PC-9 (cell line): ENCODE measurements around the gene HOXB3. TPM values are rescaled to one million over a fixed set of nuclear protein-coding genes. Genes with fewer than 3 reads are reported as not detected.

Experiments used
- BruUV-seq: library from RNA; stranded (reverse); fragments of 400-500 nt; replicated peaks from 2 replicates; lab custom pipeline; 2021; lab: Mats Ljungman, UMichigan
- CTCF ChIA-PET: fragments of 300-600 bp; sonication (Branson Sonifier 250); formaldehyde crosslinking; loops from one replicate; lab custom pipeline; 2022; ENCODE audit warnings: antibody characterized with exemption; lab: Charles Lee
- POLR2A ChIA-PET: fragments of 300-600 bp; sonication (Branson Sonifier 250); formaldehyde crosslinking; loops from one replicate; lab custom pipeline; 2022; ENCODE audit warnings: antibody characterized with exemption; ENCODE audit not compliant: unreplicated experiment; lab: Charles Lee
- DNase-seq, 2 experiments: peaks; one replicate each; pipeline versions ENCODE4 v3.0.0 to v3.0.0-alpha.2; 2015 to 2022; ENCODE audit warnings: mixed read lengths in 1 of 2
- H2AFZ ChIP-seq: fragments of 200-600 bp; sonication (generic); 2 replicates; pipeline ENCODE4 v1.8.1; 2017; ENCODE audit warnings: antibody characterized with exemption
- H3F3A ChIP-seq: fragments of 200-600 bp; sonication (generic); 2 replicates; pipeline ENCODE4 v1.8.1; 2017; ENCODE audit warnings: antibody characterized with exemption, mild to moderate bottlenecking, low read depth; ENCODE audit not compliant: insufficient read depth
- H3K27ac ChIP-seq: fragments of 200-600 bp; sonication (generic); 2 replicates; pipeline ENCODE4 v1.6.1; 2016; ENCODE audit warnings: mixed run types
- H3K27me3 ChIP-seq: fragments of 200-600 bp; sonication (generic); 2 replicates; pipeline ENCODE4 v1.6.1; 2016; ENCODE audit warnings: low read depth, mixed run types; ENCODE audit not compliant: insufficient read depth
- H3K36me3 ChIP-seq: fragments of 200-600 bp; sonication (generic); 2 replicates; pipeline ENCODE4 v1.6.1; 2016; ENCODE audit warnings: low read depth, mixed run types
- H3K4me1 ChIP-seq: fragments of 200-600 bp; sonication (generic); replicated peaks from 2 replicates; pipeline ENCODE4 v1.6.1; 2016; ENCODE audit warnings: mixed run types; ENCODE audit not compliant: insufficient read depth
- H3K4me2 ChIP-seq: fragments of 200-600 bp; sonication (generic); 2 replicates; pipeline ENCODE4 v1.6.1; 2017; ENCODE audit warnings: mixed run types
- H3K4me3 ChIP-seq: fragments of 200-600 bp; sonication (generic); 2 replicates; pipeline ENCODE4 v1.6.1; 2016; ENCODE audit warnings: mixed run types
- H3K79me2 ChIP-seq: fragments of 200-600 bp; sonication (generic); 2 replicates; pipeline ENCODE4 v1.6.1; 2017; ENCODE audit warnings: low read depth, mixed run types
- H3K9me2 ChIP-seq: fragments of 200-600 bp; sonication (generic); 2 replicates; pipeline ENCODE4 v1.8.1; 2017; ENCODE audit warnings: mild to moderate bottlenecking; ENCODE audit not compliant: insufficient read depth
- H3K9me3 ChIP-seq: fragments of 200-600 bp; sonication (generic); 2 replicates; pipeline ENCODE4 v1.8.1; 2016; ENCODE audit warnings: low read depth; ENCODE audit not compliant: insufficient read depth
- H4K20me1 ChIP-seq: fragments of 200-600 bp; sonication (generic); 2 replicates; pipeline ENCODE4 v1.8.1; 2017; ENCODE audit not compliant: insufficient read depth
- EZH2 ChIP-seq: fragments of 200-600 bp; sonication (generic); IDR thresholded peaks from 2 replicates; pipeline ENCODE4 v1.8.0; 2017; ENCODE audit warnings: antibody characterized with exemption, low read depth
- intact Hi-C: fragments of 100-400 bp; cut with micrococcal nuclease; formaldehyde crosslinking; loops from one replicate; pipeline ENCODE4 v1.10.0; 2022; ENCODE audit not compliant: unreplicated experiment
- total RNA-seq: library from RNA; stranded (reverse); gene quantifications from 2 replicates; pipeline ENCODE4 v1.2.3, GENCODE V29; 2021
- TF ChIP-seq, protein P1 (sequence below): fragments of 200-600 bp; sonication (generic); conservative IDR thresholded peaks from 2 replicates; pipeline ENCODE4 v1.6.1; 2017; ENCODE audit warnings: mixed run types, antibody characterized with exemption, mild to moderate bottlenecking, moderate library complexity

The HOXB3 gene
- total RNA-seq, 1 experiment from 2014 or later = 19.1 TPM

- intact Hi-C loops = no loop called here
- no peaks in the 10 kb centered on the region for H4K20me1 ChIP-seq
- H3K4me3 ChIP-seq = no peak overlapping the region
- POLR2A ChIA-PET = interaction anchor here (0.6 kb wide), 2 partner anchors 300 to 467 kb away, joined by 4 to 21 read pairs; no protein-coding TSS in a partner anchor
- no peak overlapping the region for H3K27ac ChIP-seq
- DNase-seq = peak; percentile 59 to 87
- H3F3A ChIP-seq = 0 out of 2 replicates have a peak, but pooled peaks cover 2% of the 10 kb centered on the region
- peak overlapping the region; percentile 46; the same call in 1 of the 2 replicates for H3K4me2 ChIP-seq
- TF ChIP-seq, protein P1, sequence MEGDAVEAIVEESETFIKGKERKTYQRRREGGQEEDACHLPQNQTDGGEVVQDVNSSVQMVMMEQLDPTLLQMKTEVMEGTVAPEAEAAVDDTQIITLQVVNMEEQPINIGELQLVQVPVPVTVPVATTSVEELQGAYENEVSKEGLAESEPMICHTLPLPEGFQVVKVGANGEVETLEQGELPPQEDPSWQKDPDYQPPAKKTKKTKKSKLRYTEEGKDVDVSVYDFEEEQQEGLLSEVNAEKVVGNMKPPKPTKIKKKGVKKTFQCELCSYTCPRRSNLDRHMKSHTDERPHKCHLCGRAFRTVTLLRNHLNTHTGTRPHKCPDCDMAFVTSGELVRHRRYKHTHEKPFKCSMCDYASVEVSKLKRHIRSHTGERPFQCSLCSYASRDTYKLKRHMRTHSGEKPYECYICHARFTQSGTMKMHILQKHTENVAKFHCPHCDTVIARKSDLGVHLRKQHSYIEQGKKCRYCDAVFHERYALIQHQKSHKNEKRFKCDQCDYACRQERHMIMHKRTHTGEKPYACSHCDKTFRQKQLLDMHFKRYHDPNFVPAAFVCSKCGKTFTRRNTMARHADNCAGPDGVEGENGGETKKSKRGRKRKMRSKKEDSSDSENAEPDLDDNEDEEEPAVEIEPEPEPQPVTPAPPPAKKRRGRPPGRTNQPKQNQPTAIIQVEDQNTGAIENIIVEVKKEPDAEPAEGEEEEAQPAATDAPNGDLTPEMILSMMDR = peak; percentile 65
- no peak for TF ChIP-seq EZH2
- CTCF ChIA-PET = interaction anchor here (0.6 to 1.6 kb wide), 15 partner anchors 10 to 595 kb away, joined by 3 to 14 read pairs (median 5); partner anchors contain the start of gene HOXB9
- BruUV-seq = no TSS peak
- no peaks in the 10 kb centered on the region for H3K79me2 ChIP-seq
- H3K9me2 ChIP-seq = no peaks in the 10 kb centered on the region
- H3K4me1 ChIP-seq = no peaks in the 10 kb centered on the region
- no peak overlapping the region for H2AFZ ChIP-seq
- no peaks in the 10 kb centered on the region for H3K36me3 ChIP-seq
- peaks cover 74% of the 10 kb centered on the region for H3K27me3 ChIP-seq
- no peaks in the 10 kb centered on the region for H3K9me3 ChIP-seq
These were observed 46.4 kb upstream of the HOXB3 start for GRCh38 chr17:48636177-48637018.

GRCh38 chr17:48634493-48635208 lies 44.6 kb upstream of the HOXB3 start:
- ChIA-PET POLR2A (no interaction called here), CTCF (interaction anchor here (0.5 kb wide), 1 partner anchor 363 kb away, joined by 3 read pairs; no protein-coding TSS in a partner anchor)
- TF ChIP-seq, protein P1 = no peak
- TF ChIP-seq EZH2 = no peak
- no peaks in the 10 kb centered on the region for H3K4me1 ChIP-seq
- no peak overlapping the region for H3K4me2 ChIP-seq
- peaks cover 65% of the 10 kb centered on the region for H3K27me3 ChIP-seq
- no TSS peak for BruUV-seq
- no peak overlapping the region for H3K4me3 ChIP-seq
- no peak overlapping the region for H3K27ac ChIP-seq
- no peaks in the 10 kb centered on the region for H3K9me2 ChIP-seq
- DNase-seq = no peak
- no peaks in the 10 kb centered on the region for H3K9me3 ChIP-seq
- H3K79me2 ChIP-seq = no peaks in the 10 kb centered on the region
- H4K20me1 ChIP-seq = no peaks in the 10 kb centered on the region
- H3F3A ChIP-seq = 0 out of 2 replicates have a peak, but pooled peaks cover 2% of the 10 kb centered on the region
- no peaks in the 10 kb centered on the region for H3K36me3 ChIP-seq
- H2AFZ ChIP-seq = no peak overlapping the region
- intact Hi-C loops = no loop called here

GRCh38 chr17:48633266-48633677 lies 43.2 kb upstream of the HOXB3 start:
- no peak overlapping the region for H3K4me3 ChIP-seq
- POLR2A ChIA-PET = no interaction called here
- no peaks in the 10 kb centered on the region for H3K9me2 ChIP-seq
- no peaks in the 10 kb centered on the region for H3K79me2 ChIP-seq
- no peaks in the 10 kb centered on the region for H3K36me3 ChIP-seq
- BruUV-seq = no TSS peak
- no peaks in the 10 kb centered on the region for H3K4me1 ChIP-seq
- H3F3A ChIP-seq = 0 out of 2 replicates have a peak, but pooled peaks cover 2% of the 10 kb centered on the region
- intact Hi-C loops = no loop called here
- no peak overlapping the region for H3K27ac ChIP-seq
- DNase-seq = no peak
- H3K27me3 ChIP-seq = peaks cover 66% of the 10 kb centered on the region
- no peak overlapping the region for H3K4me2 ChIP-seq
- CTCF ChIA-PET = no interaction called here
- TF ChIP-seq, protein P1 = no peak
- TF ChIP-seq EZH2 = no peak
- no peaks in the 10 kb centered on the region for H3K9me3 ChIP-seq
- no peaks in the 10 kb centered on the region for H4K20me1 ChIP-seq
- H2AFZ ChIP-seq = no peak overlapping the region
